Stimulated activated CD4-positive, alpha-beta T cell treated with anti-CD3 and anti-CD28 coated beads, Interleukin-4, amount 100 ng/mL, for 1 hour (primary cell): ENCODE measurements around the gene BMP4.
A peak's percentile ranks its signal among the peaks of the same experiment; 100 is the strongest.
"Not testable (repeated sequence)": the region's sequence is repeated elsewhere in the genome, so short reads cannot be mapped to it uniquely, and the experiment has no call there.

Experiments
- DNase-seq: peaks from one replicate; pipeline ENCODE4 v3.0.0-alpha.2; 2020

Gene BMP4

GRCh38 chr14:53956427-53957201, at the start of gene BMP4:
TSS of gene BMP4 (minus strand) at chr14:53956825. CDS start at chr14:53952222, 4,603 bp downstream.
- peak; percentile 21 for DNase-seq

- DNase-seq = no peak
Measured at GRCh38 chr14:54003064-54003463, 46.4 kb upstream of the BMP4 start.

DNA sequence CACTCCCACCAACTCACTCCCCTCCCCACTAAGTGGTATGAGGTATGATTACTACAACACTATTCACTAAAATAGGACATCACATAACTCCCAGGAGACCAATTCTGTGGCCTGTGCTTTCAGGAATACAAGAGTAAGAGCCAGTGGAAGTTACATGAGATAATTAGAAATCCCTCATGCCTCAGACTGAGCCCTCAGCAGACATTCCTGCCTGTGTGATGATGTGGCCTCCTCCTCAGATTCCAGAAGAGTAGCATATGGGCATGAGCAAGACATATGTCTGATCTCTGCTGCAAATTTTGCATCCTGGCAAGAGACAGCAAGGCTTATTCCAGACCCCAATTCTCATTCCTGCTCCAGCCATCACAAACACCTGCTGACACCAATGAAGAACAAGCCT, 46.0 kb upstream of the BMP4 start:
- DNase-seq = no peak

DNA sequence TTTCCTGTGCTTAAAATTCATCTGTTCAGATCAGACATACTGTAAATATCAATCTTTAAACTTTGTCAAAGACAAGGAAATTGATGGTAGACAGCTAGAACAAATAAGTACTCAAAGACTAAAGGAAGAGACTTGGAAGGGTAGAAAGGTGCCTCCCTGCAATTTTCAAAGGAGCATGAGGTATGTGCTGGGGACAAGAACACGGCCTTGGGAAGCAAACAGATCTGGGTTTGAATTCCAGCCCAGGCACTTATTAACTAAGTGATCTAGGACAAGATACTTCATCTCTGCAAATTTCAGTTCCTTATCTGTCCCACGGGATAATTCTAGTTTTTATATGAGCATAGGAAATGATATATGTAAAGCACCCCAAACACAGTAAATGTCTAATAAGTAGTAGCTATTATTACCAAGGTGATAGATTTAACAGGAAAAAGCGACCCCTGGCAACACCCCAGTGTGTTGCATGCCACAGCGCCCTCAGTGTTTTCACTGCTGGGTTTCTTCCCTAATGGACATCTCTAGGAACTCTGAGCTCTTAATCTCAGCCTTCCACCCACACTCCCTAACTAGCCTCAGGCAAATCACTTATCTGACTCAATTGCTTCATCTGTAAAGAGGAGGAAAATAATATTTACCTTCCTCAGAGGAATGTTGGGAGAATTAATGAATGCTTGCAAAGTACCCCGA, 44.7 kb upstream of the BMP4 start:
- DNase-seq = no peak

DNA sequence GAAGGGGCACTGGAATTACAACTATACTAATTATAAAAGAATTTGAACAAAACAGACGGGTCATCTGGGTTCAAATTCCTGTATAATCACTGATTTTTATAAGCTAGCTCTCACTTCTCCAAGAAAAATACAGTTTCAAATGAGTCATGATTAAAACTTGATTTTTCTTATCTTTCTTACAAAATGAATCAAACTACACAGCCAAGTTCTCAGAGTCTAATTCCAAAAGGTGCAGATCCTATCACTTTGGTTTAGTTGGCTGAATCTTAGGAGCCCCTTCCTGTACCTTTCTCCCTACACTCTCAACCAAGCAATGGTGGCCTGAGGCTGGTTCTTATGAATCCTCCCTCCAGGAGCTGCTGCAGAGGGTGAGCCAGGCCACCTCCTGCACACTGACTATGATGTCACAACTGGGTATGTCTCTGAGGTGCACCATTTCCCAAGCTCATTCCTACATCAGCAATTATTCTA, 43.8 kb upstream of the BMP4 start:
- no peak for DNase-seq

- no peak for DNase-seq
Measured at GRCh38 chr14:53999061-53999488, 42.5 kb upstream of the BMP4 start.

DNA sequence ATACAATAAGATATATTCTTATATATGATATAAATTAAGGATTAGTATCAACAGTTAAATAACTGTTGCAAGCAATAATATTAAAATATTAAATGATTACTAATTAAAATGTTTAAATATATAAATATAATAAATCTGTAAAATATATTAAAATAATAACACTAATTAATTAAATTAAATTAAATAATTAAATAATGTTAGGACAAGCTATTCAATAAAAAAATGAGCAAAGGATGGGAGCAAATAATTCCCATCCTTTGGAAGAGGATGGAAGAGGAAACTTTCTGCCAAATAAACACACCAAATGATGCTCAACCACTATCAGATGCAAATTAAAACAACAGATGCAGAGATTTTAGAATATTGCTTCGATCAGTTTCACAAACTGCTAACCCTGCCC, 39.4 kb upstream of the BMP4 start:
- no peak for DNase-seq

- DNase-seq = no peak
Measured at GRCh38 chr14:53993920-53994607, 37.4 kb upstream of the BMP4 start.

GRCh38 chr14:53990978-53991377, 34.4 kb upstream of the BMP4 start:
- no peak for DNase-seq

DNA sequence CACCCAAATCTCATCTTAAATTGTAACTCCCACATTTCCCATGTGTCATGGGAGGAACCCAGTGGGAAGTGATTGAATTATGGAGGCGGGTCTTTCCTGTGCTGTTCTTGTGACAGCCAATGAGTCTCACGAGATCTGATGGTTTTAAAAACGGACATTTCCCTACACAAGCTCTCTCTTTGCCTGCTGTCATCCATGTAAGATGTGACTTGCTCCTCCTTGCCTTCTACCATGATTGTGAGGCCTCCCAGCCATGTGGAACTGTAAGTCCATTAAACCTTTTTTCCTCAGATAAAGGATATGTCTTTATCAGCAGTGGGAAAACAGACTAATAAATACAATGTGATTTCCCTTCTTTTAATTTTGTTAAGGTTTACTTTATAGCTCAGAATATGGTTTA, 30.1 kb upstream of the BMP4 start:
- DNase-seq = not testable (repeated sequence)

GRCh38 chr14:53984958-53985357, 28.3 kb upstream of the BMP4 start:
- not testable (repeated sequence) for DNase-seq

DNA sequence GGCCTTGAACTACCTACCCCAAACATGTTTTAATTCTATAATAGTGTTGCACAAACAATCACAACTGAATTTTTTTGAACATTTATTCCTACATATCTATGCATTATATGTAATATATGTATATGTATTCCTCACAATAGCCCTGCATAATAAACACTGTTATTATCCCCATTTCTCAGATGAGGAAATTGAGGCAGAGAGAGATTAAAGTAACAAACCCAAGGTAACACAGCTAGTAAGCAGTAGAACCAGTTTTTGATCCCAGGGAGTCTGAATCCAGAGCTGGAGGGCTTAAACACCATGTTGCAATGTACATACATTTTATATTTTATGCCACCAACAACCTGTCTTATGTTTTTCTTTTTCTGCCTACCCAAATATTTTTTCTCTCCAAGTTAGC, 26.5 kb upstream of the BMP4 start:
- DNase-seq = no peak

DNA sequence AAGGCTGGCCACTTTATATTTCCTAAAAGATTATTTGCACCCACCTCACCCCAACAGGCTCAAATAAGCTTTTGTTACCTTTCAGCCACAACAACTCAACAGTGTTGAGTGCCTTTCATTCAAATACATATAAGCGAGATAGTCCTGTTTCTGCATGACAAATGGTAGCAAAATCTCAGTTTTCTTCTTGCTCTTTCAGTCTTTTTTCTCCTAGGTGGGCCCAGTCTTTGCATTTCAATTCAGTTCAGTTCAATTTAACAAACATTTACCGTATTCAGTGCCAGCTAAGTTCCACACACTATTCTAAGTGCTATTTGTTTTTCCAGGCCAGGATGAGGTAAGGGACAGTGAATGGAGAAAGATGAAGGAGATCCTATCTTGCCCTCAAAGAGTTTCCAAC, 25.9 kb upstream of the BMP4 start:
- no peak for DNase-seq

- DNase-seq = no peak
Measured at GRCh38 chr14:53979747-53980642, 23.4 kb upstream of the BMP4 start.

- DNase-seq = no peak
Measured at GRCh38 chr14:53979113-53979681, 22.6 kb upstream of the BMP4 start.

DNA sequence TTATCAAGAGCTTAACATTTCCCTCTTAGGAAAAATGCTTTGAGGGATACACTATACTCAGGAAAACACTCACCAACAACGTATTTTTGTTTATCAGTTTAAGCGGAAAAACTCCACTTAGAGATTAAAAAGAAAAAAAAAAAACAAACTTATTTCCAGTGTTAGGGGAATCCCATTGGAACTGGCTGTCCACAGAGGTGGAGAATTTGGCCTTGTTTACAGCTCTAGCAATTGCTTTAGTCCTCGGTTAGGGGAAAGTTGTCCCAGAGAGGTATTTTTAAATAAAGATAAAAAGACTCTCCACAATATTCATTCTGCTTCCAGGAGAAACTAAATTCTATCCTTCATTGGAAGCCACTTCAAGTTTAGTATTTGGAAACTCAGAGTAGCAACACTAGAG, 21.6 kb upstream of the BMP4 start:
- no peak for DNase-seq

DNA sequence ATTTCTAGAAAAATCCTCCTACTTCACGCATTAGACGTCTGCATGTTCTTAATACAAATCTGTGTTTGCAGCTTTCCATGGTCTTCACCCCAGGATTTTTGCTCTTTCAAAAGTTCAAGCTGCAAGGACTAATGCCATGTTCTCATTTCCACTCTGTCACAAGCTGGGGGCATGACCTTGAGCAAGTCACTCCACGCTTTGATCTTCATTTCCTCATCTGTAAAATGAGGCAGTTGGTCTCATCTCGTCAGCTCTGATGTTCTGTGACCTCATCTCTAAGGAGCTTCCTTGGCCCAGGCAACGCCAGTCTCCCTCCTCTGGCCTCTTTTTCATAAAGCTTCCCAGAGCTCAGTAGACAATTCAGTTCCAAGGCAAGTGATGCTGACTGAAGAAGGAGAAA, 18.8 kb upstream of the BMP4 start:
- DNase-seq = no peak

GRCh38 chr14:53971521-53971920, 14.9 kb upstream of the BMP4 start:
- DNase-seq = no peak

DNA sequence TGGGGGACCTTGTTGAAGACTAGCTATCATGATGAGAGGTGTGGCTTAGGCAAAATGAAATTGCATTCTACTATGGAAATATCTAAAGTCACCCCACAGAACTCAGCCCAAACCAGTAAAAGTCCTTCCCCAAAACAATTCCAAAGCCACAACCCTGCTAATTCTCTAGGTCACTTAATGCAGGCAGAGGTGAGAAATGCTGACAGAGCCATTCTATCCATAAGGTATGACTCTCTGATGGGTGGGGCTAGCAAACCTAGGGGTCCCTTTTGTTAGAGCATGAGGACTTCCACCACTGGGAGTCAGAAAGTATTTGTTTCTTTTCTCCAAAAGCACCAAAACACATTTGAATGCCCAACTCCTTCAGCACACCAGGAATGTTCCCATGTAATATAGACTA, 12.7 kb upstream of the BMP4 start:
- DNase-seq = no peak

- no peak for DNase-seq
Measured at GRCh38 chr14:53968726-53969125, 12.1 kb upstream of the BMP4 start.

DNA sequence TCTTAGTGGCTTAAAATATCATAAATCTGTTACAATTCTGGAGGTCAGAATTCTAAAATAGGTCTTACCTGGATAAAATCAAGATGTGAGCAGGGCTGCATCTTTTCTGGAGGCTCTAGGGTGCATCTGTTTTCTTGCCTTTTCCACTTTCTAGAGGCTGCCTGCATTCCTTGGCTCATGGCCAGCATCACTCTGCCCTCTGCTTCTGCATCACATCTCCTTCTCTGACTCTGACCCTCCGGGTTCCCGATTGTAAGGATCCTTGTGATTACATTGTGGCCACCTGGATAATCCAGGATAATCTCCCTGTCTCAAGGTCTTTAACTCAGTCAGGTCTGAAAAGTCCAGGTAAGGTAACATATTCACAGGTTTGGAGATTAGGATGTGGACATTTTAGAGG, 11.0 kb upstream of the BMP4 start:
- DNase-seq = no peak

DNA sequence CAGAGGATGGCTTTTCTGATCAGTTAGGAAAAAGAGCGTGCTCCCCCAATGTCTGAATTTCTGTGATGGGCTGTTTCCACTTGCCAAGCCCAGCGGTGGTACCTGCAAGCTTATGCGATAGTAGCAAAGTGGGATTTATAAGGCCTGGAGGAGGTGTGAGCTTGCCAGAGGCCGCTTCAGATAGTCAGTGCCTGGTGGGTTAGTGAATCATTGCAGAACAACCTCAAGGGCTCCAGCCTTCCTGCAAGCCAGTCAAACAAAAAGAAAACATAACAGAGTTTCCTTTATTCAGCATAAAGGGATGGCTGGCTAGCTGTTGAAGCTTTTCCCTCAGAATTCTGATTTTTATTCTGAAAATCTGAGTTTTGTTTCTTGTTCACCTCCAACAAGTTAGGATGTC, 7.6 kb upstream of the BMP4 start:
- DNase-seq = no peak
